Measurements from ENCODE around the gene SND1.

DNA sequence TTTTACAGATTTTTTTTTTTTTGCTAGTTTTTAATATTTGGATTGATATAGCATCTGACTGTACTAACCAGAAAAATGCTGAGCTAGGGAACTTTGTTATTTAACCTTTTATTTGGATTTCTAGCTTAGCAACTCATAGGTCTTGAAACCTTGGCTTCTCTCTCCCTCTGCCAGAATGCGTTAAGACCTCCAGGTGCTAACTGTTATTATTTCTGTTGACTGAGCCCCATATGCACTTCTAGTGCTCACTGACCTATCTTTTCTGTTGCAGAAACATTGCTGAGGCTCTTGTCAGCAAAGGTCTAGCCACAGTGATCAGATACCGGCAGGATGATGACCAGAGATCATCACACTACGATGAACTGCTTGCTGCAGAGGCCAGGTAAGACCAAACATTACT lies 235.6 kb downstream of the SND1 start:
- TF ChIP-seq CTCF (IDR thresholded peaks at IDR 0.05) (no peak), POLR2A (IDR thresholded peaks at IDR 0.05) (no peak)
